Neuron (in vitro differentiated cells): ENCODE data around the gene SMAD4.

ENCODE experiments used
- H2AFZ ChIP-seq: one replicate; pipeline ENCODE4 v1.6.1; 2013; ENCODE audit warnings: low read depth, mild to moderate bottlenecking, inconsistent platforms, low read length, moderate library complexity
- H3K27me3 ChIP-seq: one replicate; pipeline ENCODE4 v1.6.1; 2013; ENCODE audit warnings: low read length; ENCODE audit not compliant: insufficient read depth
- H3K36me3 ChIP-seq: one replicate; pipeline ENCODE4 v1.6.1; 2013; ENCODE audit warnings: low read length; ENCODE audit not compliant: insufficient read depth
- H3K4me1 ChIP-seq: one replicate; pipeline ENCODE4 v1.6.1; 2013; ENCODE audit warnings: low read length; ENCODE audit not compliant: insufficient read depth
- H3K4me3 ChIP-seq: 2 replicates; pipeline ENCODE4 v1.5.1; 2013; ENCODE audit warnings: mild to moderate bottlenecking, low read length, moderate library complexity
- H3K9me3 ChIP-seq: one replicate; pipeline ENCODE4 v1.6.1; 2013; ENCODE audit warnings: low read length

The SMAD4 gene

DNA sequence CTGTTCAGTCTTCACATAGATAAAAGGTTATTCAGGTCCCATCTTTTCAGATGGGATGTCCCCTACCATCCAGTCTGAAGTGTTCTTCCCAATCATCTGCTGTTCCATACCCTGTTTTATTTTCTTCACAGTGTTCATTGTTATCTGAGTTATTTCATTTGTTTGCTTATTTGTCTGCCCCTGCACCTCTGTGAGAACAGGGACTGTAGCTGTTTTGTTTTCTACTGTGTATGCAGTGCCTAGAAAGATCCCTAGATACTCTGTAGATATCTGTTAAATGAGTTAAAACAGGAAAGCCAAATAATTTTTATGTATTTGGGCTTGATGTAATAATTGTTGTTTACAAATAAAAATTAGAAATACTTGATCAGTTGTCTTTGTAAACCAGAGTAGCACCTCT, 34.2 kb downstream of the SMAD4 start:
- Histone ChIP-seq H3K4me1 (no peaks in the 10 kb centered on the region), H3K4me3 (no peak overlapping the region), H3K9me3 (no peaks in the 10 kb centered on the region), H3K36me3 (peaks cover 75% of the 10 kb centered on the region), H3K27me3 (no peaks in the 10 kb centered on the region), H2AFZ (no peak overlapping the region)

DNA sequence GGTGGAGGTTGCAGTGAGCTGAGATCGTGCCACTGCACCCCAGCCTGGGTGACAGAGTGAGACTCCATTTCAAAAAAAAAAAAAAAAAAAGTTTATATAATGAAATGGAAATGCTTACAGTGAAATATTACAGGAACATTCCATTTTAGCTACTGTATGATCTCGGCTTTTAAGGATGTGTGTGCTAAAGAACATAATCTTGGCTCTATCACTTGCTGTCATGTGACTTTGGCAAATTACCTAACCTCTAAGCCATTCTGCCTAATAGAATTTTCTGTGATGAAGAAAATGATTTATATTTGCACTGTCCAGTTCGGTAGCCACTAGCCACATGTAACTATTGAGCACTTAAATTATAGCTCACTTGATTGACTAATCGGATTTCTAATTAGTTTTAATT, 36.3 kb downstream of the SMAD4 start:
- H3K9me3 ChIP-seq: peaks cover 2% of the 10 kb centered on the region
- no peak overlapping the region for H2AFZ ChIP-seq
- H3K36me3 ChIP-seq: peaks cover 77% of the 10 kb centered on the region
- H3K4me1 ChIP-seq: no peaks in the 10 kb centered on the region
- no peaks in the 10 kb centered on the region for H3K27me3 ChIP-seq
- no peak overlapping the region for H3K4me3 ChIP-seq

- Histone ChIP-seq H3K36me3 (peaks cover 82% of the 10 kb centered on the region), H3K9me3 (peaks cover 2% of the 10 kb centered on the region), H2AFZ (no peak overlapping the region), H3K4me3 (no peak overlapping the region), H3K4me1 (no peaks in the 10 kb centered on the region), H3K27me3 (no peaks in the 10 kb centered on the region)
Observed at GRCh38 chr18:51068105-51068504, 38.1 kb downstream of the SMAD4 start.

DNA sequence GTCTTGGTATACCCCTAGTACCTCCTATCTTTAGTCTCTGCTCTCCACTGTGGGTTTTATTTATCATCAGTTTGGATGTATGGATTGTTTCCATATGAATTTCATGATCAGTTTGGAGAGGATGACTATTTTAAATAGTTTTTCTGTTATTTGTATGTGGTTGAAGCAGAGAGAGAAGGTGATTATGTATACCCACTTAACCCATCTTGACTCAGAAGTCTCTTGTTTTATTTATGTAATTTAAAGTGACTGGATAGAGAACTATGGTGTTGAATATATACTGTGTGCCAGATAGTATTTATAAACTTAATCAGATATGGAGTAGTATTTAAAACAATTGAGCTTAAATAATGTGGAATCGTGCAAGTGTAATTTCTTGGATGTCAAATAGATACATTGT, 39.9 kb downstream of the SMAD4 start:
- H3K36me3 ChIP-seq: peaks cover 80% of the 10 kb centered on the region
- H3K4me1 ChIP-seq: no peaks in the 10 kb centered on the region
- H3K27me3 ChIP-seq: no peaks in the 10 kb centered on the region
- no peak overlapping the region for H3K4me3 ChIP-seq
- H2AFZ ChIP-seq: no peak overlapping the region
- peaks cover 2% of the 10 kb centered on the region for H3K9me3 ChIP-seq

GRCh38 chr18:51070545-51070944, 40.5 kb downstream of the SMAD4 start:
- Histone ChIP-seq H3K36me3 (peaks cover 76% of the 10 kb centered on the region), H2AFZ (no peak overlapping the region), H3K4me1 (no peaks in the 10 kb centered on the region), H3K4me3 (no peak overlapping the region), H3K27me3 (no peaks in the 10 kb centered on the region), H3K9me3 (peaks cover 2% of the 10 kb centered on the region)

DNA sequence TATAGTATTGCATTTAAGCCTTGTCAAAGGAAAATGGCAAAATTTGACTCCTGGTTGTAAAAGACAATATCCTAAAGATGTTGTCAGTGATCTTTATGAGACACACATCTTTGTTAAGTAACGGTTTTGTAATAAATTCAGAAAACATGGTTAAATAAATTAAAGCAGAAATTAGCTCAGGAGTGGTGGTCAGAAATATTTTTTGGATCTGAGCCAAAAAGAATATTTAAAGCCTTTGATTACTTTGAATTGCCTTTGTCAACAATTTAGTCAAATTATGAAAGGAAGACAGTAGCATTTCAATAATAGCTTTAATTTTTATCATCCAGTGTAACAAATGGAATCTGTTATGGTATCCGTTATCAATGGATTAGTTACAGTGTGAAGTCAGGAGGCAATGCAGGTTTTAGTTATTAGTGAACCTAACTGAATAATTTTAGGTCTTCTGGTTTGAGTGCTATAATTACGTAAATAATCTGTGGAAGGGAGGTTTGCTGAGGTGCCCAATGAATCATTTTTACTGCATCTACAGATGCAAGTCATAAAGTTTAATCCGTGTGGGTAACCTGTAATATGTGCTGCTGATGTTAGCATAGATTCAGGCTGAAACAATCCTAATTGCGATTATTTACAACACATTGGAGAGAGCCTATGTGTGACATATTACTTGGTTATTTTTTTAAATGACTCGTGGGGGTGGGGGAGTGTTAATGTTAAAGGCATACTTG, 42.7 kb downstream of the SMAD4 start:
- Histone ChIP-seq H3K36me3 (peaks cover 83% of the 10 kb centered on the region), H3K4me1 (no peaks in the 10 kb centered on the region), H3K27me3 (no peaks in the 10 kb centered on the region), H2AFZ (no peak overlapping the region), H3K9me3 (peaks cover 2% of the 10 kb centered on the region), H3K4me3 (no peak overlapping the region)

DNA sequence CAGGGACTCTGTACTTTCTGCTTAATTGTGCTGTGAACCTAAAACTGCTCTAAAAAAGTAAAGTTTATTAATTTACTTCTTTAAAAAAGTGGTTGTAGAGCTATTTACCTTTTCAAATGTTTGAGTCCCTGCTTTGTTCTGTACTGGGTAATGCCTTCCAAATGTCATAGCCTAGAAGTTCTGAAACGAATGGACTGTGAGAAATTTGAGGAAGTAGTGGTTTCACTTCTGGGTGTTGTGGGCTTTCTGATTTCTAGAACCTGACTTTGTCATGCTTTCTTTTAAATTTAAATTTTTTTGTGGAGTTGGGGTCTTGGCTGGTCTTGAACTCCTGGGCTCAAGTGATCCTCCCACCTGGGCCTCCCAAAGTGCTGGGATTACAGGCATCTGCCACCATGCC, 44.6 kb downstream of the SMAD4 start:
- Histone ChIP-seq H3K9me3 (peaks cover 2% of the 10 kb centered on the region), H3K27me3 (no peaks in the 10 kb centered on the region), H3K4me1 (peaks cover 7% of the 10 kb centered on the region), H3K36me3 (peaks cover 84% of the 10 kb centered on the region), H2AFZ (no peak overlapping the region), H3K4me3 (no peak overlapping the region)

- Histone ChIP-seq H2AFZ (no peak overlapping the region), H3K36me3 (peaks cover 85% of the 10 kb centered on the region), H3K9me3 (no peaks in the 10 kb centered on the region), H3K4me1 (peaks cover 7% of the 10 kb centered on the region), H3K27me3 (no peaks in the 10 kb centered on the region), H3K4me3 (no peak overlapping the region)
Observed at GRCh38 chr18:51076503-51076902, 46.5 kb downstream of the SMAD4 start.

DNA sequence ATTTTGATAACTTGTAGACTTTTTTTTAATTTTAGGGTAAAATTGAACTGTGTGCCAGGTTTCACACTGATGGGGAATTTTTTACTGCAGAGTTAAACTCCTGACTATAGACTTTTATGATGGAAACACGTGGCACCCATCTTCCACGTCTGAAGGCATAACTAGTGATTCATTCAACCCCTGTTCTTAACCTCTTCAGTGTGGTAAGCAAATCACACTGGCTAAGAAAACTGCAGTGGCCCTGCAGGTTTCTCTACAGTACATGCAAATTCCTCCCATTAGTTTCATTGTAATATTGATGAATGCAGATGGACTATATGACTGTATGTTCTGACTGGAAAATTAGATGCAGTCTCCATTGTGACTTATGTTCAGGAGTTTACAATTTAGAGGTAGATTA, 47.2 kb downstream of the SMAD4 start:
- Histone ChIP-seq H3K4me1 (peaks cover 7% of the 10 kb centered on the region), H3K36me3 (peaks cover 84% of the 10 kb centered on the region), H3K9me3 (no peaks in the 10 kb centered on the region), H2AFZ (no peak overlapping the region), H3K27me3 (no peaks in the 10 kb centered on the region), H3K4me3 (no peak overlapping the region)

GRCh38 chr18:51078026-51078425, 48.0 kb downstream of the SMAD4 start:
- Histone ChIP-seq H3K27me3 (no peaks in the 10 kb centered on the region), H3K4me3 (no peak overlapping the region), H3K9me3 (no peaks in the 10 kb centered on the region), H3K36me3 (peaks cover 86% of the 10 kb centered on the region), H3K4me1 (peaks cover 7% of the 10 kb centered on the region), H2AFZ (no peak overlapping the region)

DNA sequence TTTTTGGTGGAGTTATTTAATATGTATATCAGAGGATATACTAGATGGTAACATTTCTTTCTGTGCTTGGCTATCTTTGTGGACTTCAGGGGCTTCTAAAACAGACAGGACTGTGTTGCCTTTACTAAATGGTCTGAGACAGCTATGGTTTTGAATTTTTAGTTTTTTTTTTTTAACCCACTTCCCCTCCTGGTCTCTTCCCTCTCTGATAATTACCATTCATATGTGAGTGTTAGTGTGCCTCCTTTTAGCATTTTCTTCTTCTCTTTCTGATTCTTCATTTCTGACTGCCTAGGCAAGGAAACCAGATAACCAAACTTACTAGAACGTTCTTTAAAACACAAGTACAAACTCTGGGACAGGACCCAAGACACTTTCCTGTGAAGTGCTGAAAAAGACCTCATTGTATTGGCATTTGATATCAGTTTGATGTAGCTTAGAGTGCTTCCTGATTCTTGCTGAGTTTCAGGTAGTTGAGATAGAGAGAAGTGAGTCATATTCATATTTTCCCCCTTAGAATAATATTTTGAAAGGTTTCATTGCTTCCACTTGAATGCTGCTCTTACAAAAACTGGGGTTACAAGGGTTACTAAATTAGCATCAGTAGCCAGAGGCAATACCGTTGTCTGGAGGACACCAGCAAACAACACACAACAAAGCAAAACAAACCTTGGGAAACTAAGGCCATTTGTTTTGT, 52.7 kb downstream of the SMAD4 start:
- H3K4me3 ChIP-seq: no peak overlapping the region
- peaks cover 7% of the 10 kb centered on the region for H3K4me1 ChIP-seq
- H2AFZ ChIP-seq: no peak overlapping the region
- no peaks in the 10 kb centered on the region for H3K27me3 ChIP-seq
- H3K36me3 ChIP-seq: peaks cover 85% of the 10 kb centered on the region
- peaks cover 9% of the 10 kb centered on the region for H3K9me3 ChIP-seq

DNA sequence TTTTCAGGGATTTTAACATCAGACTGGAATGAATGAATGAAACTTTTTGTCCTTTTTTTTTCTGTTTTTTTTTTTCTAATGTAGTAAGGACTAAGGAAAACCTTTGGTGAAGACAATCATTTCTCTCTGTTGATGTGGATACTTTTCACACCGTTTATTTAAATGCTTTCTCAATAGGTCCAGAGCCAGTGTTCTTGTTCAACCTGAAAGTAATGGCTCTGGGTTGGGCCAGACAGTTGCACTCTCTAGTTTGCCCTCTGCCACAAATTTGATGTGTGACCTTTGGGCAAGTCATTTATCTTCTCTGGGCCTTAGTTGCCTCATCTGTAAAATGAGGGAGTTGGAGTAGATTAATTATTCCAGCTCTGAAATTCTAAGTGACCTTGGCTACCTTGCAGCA, 53.4 kb downstream of the SMAD4 start:
- H3K36me3 ChIP-seq: peaks cover 78% of the 10 kb centered on the region
- peaks cover 12% of the 10 kb centered on the region for H3K9me3 ChIP-seq
- no peaks in the 10 kb centered on the region for H3K27me3 ChIP-seq
- no peak overlapping the region for H3K4me3 ChIP-seq
- peaks cover 7% of the 10 kb centered on the region for H3K4me1 ChIP-seq
- no peak overlapping the region for H2AFZ ChIP-seq

DNA sequence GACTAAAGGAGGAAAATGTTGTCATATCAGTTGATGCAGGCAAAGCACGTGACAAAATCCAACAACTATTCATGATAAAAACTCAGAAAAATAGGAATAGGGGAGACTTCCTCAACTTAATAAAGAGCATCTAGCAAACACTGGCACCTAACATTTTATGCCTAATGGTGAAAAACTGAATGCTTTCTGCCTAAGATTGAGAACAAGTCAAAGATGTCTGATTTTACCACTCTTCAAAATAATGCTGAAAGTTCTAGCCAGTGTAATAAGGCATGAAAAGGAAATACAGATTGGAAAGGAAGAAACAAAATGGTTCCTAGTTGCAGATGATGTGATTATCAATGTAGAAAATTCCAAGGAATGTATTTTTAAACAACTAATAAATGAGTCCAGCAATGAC, 58.4 kb downstream of the SMAD4 start:
- Histone ChIP-seq H3K4me1 (no peaks in the 10 kb centered on the region), H3K4me3 (no peak overlapping the region), H3K27me3 (no peaks in the 10 kb centered on the region), H3K36me3 (peaks cover 31% of the 10 kb centered on the region), H2AFZ (no peak overlapping the region), H3K9me3 (peaks cover 14% of the 10 kb centered on the region)
